ENCODE data around the gene SEC11C. TPM values are rescaled to one million over a fixed set of nuclear protein-coding genes. Genes with fewer than 3 reads are reported as not detected.

The SEC11C gene
- total and polyA plus RNA-seq, 2 of the 8 experiments (the other 6 are each of a cell fraction or from before 2014, with no cell fraction given): 27.1 to 59.3 TPM

- TF ChIP-seq HDAC2 (IDR thresholded peaks at IDR 0.05; ENCODE audit: borderline replicate concordance in 1 of 2, low read depth in 2 of 2, low read length in 2 of 2) (no peak), KDM1A (IDR thresholded peaks at IDR 0.05; ENCODE audit: borderline replicate concordance, low read length) (no peak), CEBPB (IDR thresholded peaks at IDR 0.05; ENCODE audit: low read depth, low read length) (no peak), GABPA (IDR thresholded peaks at IDR 0.05; ENCODE audit: borderline replicate concordance, insufficient read depth, low read length) (no peak), SIX5 (IDR thresholded peaks at IDR 0.05; ENCODE audit: low read depth, low read length) (no peak)
Measured at GRCh38 chr18:59177485-59177884, 37.8 kb downstream of the SEC11C start (continued).
